Measurements from ENCODE around the gene ST3GAL5.

DNA sequence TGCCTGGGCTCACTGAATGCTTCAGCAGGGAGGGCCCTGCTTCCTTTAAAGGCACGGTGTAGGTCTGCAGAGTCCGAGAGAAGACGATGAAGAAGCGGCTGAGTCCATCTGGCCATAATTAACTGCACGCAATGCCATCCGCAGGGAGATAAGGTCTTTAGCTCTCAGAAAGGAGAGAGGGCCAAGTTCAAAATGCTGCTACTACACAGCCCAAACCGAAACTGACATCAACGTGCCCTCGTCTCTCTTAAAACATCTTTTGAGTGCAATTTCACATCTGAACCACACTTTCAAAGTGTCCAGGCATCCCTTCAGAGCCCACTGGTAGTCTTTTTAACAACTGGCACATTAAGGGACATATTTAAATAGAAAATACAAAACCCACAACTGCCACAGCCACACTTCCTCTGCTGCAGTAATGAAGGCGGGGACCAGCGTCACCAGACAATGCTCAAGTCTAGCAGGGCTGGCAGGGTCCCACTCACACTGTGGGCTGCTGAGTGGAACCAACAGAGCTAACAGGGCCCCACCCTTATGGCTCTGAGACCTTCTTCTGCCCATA, 35.8 kb downstream of the ST3GAL5 start:
- TF ChIP-seq, protein P1, sequence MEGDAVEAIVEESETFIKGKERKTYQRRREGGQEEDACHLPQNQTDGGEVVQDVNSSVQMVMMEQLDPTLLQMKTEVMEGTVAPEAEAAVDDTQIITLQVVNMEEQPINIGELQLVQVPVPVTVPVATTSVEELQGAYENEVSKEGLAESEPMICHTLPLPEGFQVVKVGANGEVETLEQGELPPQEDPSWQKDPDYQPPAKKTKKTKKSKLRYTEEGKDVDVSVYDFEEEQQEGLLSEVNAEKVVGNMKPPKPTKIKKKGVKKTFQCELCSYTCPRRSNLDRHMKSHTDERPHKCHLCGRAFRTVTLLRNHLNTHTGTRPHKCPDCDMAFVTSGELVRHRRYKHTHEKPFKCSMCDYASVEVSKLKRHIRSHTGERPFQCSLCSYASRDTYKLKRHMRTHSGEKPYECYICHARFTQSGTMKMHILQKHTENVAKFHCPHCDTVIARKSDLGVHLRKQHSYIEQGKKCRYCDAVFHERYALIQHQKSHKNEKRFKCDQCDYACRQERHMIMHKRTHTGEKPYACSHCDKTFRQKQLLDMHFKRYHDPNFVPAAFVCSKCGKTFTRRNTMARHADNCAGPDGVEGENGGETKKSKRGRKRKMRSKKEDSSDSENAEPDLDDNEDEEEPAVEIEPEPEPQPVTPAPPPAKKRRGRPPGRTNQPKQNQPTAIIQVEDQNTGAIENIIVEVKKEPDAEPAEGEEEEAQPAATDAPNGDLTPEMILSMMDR (conservative IDR thresholded peaks at IDR 0.05 in 1 of 2, IDR thresholded peaks at IDR 0.05 in 1 of 2; ENCODE audit: low read depth in 1 of 2, low read length in 2 of 2): no peak
- TF ChIP-seq EZH2 (IDR thresholded peaks at IDR 0.05; ENCODE audit: low read length, missing control alignments): no peak

Measured in fibroblast of lung (primary cell).